ENCODE measurements around the gene C17orf107. TPM values are rescaled to one million over a fixed set of nuclear protein-coding genes. Genes with fewer than 3 reads are reported as not detected.

The C17orf107 gene
- total and polyA plus RNA-seq, 9 of the 15 experiments (the other 6 are each of a cell fraction or from before 2014, with no cell fraction given): 0.05 to 0.29 (median 0.07) TPM; not detected in 4

DNA sequence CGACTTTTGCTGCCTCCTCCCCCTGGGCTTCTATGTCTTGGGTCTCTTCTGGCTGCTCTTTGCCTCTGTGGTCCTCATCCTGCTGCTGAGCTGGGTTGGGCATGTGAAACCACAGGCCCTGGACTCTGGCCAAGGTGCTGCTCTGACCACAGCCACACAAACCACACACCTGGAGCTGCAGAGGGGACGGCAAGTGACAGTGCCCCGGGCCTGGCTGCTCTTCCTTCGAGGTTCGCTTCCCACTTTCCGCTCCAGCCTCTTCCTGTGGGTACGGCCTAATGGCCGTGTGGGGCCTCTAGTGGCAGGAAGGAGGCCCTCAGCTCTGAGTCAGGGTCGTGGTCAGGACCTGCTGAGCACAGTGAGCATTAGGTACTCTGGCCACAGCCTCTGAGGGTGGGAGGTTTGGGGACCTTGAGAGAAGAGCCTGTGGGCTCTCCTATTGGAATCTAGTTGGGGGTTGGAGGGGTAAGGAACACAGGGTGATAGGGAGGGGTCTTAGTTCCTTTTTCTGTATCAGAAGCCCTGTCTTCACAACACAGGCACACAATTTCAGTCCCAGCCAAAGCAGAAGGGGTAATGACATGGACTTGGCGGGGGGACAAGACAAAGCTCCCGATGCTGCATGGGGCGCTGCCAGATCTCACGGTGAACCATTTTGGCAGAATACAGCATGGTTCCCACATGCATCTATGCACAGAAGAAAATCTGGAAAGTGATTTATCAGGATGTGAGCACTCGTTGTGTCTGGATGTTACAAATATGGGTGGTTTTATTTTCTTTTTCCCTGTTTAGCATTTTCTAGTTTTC lies 35.0 kb downstream of the C17orf107 start:
- Histone ChIP-seq H3K4me1 (replicated peaks in 1 of 2; ENCODE audit: control insufficient read depth in 2 of 2, insufficient read depth in 2 of 2, low read length in 2 of 2) (peaks cover 10 to 29% of the 10 kb centered on the region in 2 experiments; a peak in 4 of 5 replicates), H2AFZ (ENCODE audit: low read depth, low read length) (no peak overlapping the region), H3K9me3 (replicated peaks; ENCODE audit: control insufficient read depth, insufficient read depth, low read depth, low read length) (no peaks in the 10 kb centered on the region), H3K79me2 (ENCODE audit: control insufficient read depth, insufficient read depth, low read length) (peaks cover 16% of the 10 kb centered on the region), H3K4me2 (ENCODE audit: insufficient read depth, low read length) (peak overlapping the region; percentile 18; the same call in 1 of the 2 replicates), H3K4me3 (no peak overlapping the region), H3K27ac (ENCODE audit: extremely low read depth, low read depth, low read length) (no peak overlapping the region), H3K27me3 (ENCODE audit: control insufficient read depth in 2 of 2, insufficient read depth in 2 of 2, low read length in 2 of 2) (no peaks in the 10 kb centered on the region), H3K9me1 (ENCODE audit: control insufficient read depth, insufficient read depth, low read length) (no peaks in the 10 kb centered on the region), H4K20me1 (replicated peaks; ENCODE audit: control insufficient read depth, insufficient read depth, low read length) (no peaks in the 10 kb centered on the region), H3K36me3 (ENCODE audit: control insufficient read depth, insufficient read depth, low read length) (peaks cover 26% of the 10 kb centered on the region), H3K9ac (ENCODE audit: insufficient read depth in 1 of 2, low read depth in 2 of 2, low read length in 2 of 2) (peak overlapping the region in 1 of 2 experiments; percentile 80; a peak in 2 of 4 replicates)
- no TSS peak for BruUV-seq (replicated peaks)
- peak; percentile 28 to 55 (median 35) for DNase-seq (ENCODE audit: extremely low read depth in 1 of 4, low spot score in 3 of 4)
- FAIRE-seq: peak; percentile 58
- ChIA-PET POLR2A (interaction anchor here (0.6 to 2.1 kb wide), 6 partner anchors 8 to 33 kb away, joined by 3 to 7 read pairs (median 4); partner anchors contain the start of gene SPAG7), CTCF (ENCODE audit: low intra/inter-chr PET ratio) (no interaction called here)
- intact Hi-C loops (cut with micrococcal nuclease): no loop called here
- 23% methylated on average over 8 of the region's 14 CpGs for WGBS (ENCODE audit: insufficient coverage, low coverage, missing lambda C conversion rate)
- in situ Hi-C loops (cut with MboI): no loop called here
- ATAC-seq: peak; percentile 85
- TF ChIP-seq CBFB (CRISPR knock-in tag; IDR thresholded peaks at IDR 0.05): peak; percentile 65; the same call in 1 of the 2 replicates
- TF ChIP-seq ZBTB17 (CRISPR knock-in tag; IDR thresholded peaks at IDR 0.05): 0 out of 2 replicates have a peak, but pooled peaks have one; percentile 29
- peak; percentile 64 for TF ChIP-seq NFIC (IDR thresholded peaks at IDR 0.05)
- TF ChIP-seq, protein P1, sequence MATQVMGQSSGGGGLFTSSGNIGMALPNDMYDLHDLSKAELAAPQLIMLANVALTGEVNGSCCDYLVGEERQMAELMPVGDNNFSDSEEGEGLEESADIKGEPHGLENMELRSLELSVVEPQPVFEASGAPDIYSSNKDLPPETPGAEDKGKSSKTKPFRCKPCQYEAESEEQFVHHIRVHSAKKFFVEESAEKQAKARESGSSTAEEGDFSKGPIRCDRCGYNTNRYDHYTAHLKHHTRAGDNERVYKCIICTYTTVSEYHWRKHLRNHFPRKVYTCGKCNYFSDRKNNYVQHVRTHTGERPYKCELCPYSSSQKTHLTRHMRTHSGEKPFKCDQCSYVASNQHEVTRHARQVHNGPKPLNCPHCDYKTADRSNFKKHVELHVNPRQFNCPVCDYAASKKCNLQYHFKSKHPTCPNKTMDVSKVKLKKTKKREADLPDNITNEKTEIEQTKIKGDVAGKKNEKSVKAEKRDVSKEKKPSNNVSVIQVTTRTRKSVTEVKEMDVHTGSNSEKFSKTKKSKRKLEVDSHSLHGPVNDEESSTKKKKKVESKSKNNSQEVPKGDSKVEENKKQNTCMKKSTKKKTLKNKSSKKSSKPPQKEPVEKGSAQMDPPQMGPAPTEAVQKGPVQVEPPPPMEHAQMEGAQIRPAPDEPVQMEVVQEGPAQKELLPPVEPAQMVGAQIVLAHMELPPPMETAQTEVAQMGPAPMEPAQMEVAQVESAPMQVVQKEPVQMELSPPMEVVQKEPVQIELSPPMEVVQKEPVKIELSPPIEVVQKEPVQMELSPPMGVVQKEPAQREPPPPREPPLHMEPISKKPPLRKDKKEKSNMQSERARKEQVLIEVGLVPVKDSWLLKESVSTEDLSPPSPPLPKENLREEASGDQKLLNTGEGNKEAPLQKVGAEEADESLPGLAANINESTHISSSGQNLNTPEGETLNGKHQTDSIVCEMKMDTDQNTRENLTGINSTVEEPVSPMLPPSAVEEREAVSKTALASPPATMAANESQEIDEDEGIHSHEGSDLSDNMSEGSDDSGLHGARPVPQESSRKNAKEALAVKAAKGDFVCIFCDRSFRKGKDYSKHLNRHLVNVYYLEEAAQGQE (IDR thresholded peaks at IDR 0.05; ENCODE audit: borderline replicate concordance): peak; percentile 26; the same call in 1 of the 2 replicates
- TF ChIP-seq, protein P1 (CRISPR knock-in tag; IDR thresholded peaks at IDR 0.05; ENCODE audit: low read depth): no peak
- TF ChIP-seq SUPT5H (IDR thresholded peaks at IDR 0.05): peak; percentile 45; the same call in 1 of the 2 replicates
- TF ChIP-seq CBFA2T3 (IDR thresholded peaks at IDR 0.05): no peak
- peak in 1 of 2 experiments; percentile 37; a peak in 2 of 4 replicates for TF ChIP-seq RAD21 (CRISPR knock-in tag; conservative IDR thresholded peaks at IDR 0.05 in 1 of 2, IDR thresholded peaks at IDR 0.05 in 1 of 2)
- TF ChIP-seq, protein P2, sequence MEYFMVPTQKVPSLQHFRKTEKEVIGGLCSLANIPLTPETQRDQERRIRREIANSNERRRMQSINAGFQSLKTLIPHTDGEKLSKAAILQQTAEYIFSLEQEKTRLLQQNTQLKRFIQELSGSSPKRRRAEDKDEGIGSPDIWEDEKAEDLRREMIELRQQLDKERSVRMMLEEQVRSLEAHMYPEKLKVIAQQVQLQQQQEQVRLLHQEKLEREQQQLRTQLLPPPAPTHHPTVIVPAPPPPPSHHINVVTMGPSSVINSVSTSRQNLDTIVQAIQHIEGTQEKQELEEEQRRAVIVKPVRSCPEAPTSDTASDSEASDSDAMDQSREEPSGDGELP (CRISPR knock-in tag; IDR thresholded peaks at IDR 0.05; ENCODE audit: borderline replicate concordance): peak; percentile 39; the same call in 1 of the 2 replicates
- no peak for TF ChIP-seq NR2C2 (CRISPR knock-in tag; IDR thresholded peaks at IDR 0.05)
- no peak for TF ChIP-seq NR2C2 (tag; IDR thresholded peaks at IDR 0.05)
